Activated CD8-positive, alpha-beta memory T cell treated with anti-CD3 and anti-CD28 coated beads, Interleukin-2, amount 10 ng/mL, durations not matched to agents 7 days and 5 days (primary cell): ENCODE data around the gene GPR179. TPM values are rescaled to one million over a fixed set of nuclear protein-coding genes. Genes with fewer than 3 reads are reported as not detected.

Experiments used
- ATAC-seq: fragments of 150-1000 bp; cut with Tn5 transposase; one replicate; pipeline ENCODE4 v1.10.0; 2021; ENCODE audit warnings: moderate library complexity
- CTCF ChIA-PET: fragments of 350-600 bp; sonication (Branson Sonifier 250); formaldehyde crosslinking; loops from one replicate; lab custom pipeline; 2021; ENCODE audit warnings: antibody characterized with exemption; lab: Charles Lee
- DNase-seq: peaks from one replicate; pipeline ENCODE4 v3.0.0-alpha.2; 2020
- H3K27ac Mint-ChIP-seq: one replicate; pipeline ENCODE4 v1.8.0; 2021; ENCODE audit warnings: mild to moderate bottlenecking, mixed read lengths
- H3K27me3 Mint-ChIP-seq: one replicate; pipeline ENCODE4 v1.8.0; 2021; ENCODE audit warnings: mixed read lengths
- H3K36me3 Mint-ChIP-seq: one replicate; pipeline ENCODE4 v1.8.0; 2021; ENCODE audit warnings: mild to moderate bottlenecking, mixed read lengths
- H3K4me1 Mint-ChIP-seq: one replicate; pipeline ENCODE4 v1.8.0; 2021; ENCODE audit warnings: mixed read lengths
- H3K4me3 Mint-ChIP-seq: one replicate; pipeline ENCODE4 v1.8.0; 2021; ENCODE audit warnings: mild to moderate bottlenecking, moderate library complexity, mixed read lengths
- H3K9me3 Mint-ChIP-seq: one replicate; pipeline ENCODE4 v1.8.0; 2022; ENCODE audit warnings: low read depth, mixed read lengths
- total RNA-seq, 2 experiments: library from RNA; stranded (reverse); gene quantifications; one replicate each; pipeline ENCODE4 v1.2.3, GENCODE V29; 2021

GPR179 gene
- under 1 TPM in 1 of 2 experiments, not detected in 1; 0.02 TPM for total RNA-seq

GRCh38 chr17:38343608-38344419, at the start of gene GPR179:
Gene GPR179 (minus strand): TSS chr17:38343956. CDS start chr17:38343789, 167 bp downstream.
- Mint-ChIP-seq H3K27me3 (peaks cover 4% of the 10 kb centered on the region), H3K36me3 (no peaks in the 10 kb centered on the region), H3K27ac (no peak within 1 kb of the TSS), H3K9me3 (no peaks in the 10 kb centered on the region), H3K4me3 (no peak within 1 kb of the TSS), H3K4me1 (no peaks in the 10 kb centered on the region)
- CTCF ChIA-PET: interaction anchor here (0.8 to 17.4 kb wide), 2 partner anchors 12 to 71 kb away, joined by 3 to 334 read pairs; no protein-coding TSS in a partner anchor
- DNase-seq (no peak), ATAC-seq (no peak)

GRCh38 chr17:38379448-38379847, 35.7 kb upstream of the GPR179 start:
- no peak overlapping the region for H3K27ac Mint-ChIP-seq
- H3K4me3 Mint-ChIP-seq: no peak overlapping the region
- peaks cover 7% of the 10 kb centered on the region for H3K36me3 Mint-ChIP-seq
- CTCF ChIA-PET: interaction anchor here (1.1 to 3.5 kb wide), 3 partner anchors 30 to 288 kb away, joined by 3 to 13 read pairs (median 3); no protein-coding TSS in a partner anchor
- H3K9me3 Mint-ChIP-seq: no peaks in the 10 kb centered on the region
- ATAC-seq: no peak
- H3K27me3 Mint-ChIP-seq: no peaks in the 10 kb centered on the region
- no peaks in the 10 kb centered on the region for H3K4me1 Mint-ChIP-seq
- no peak for DNase-seq

GRCh38 chr17:38369124-38369886, 25.5 kb upstream of the GPR179 start:
- no peak overlapping the region for H3K27ac Mint-ChIP-seq
- H3K36me3 Mint-ChIP-seq: peaks cover 14% of the 10 kb centered on the region
- H3K4me1 Mint-ChIP-seq: peaks cover 3% of the 10 kb centered on the region
- DNase-seq (no peak), ATAC-seq (no peak)
- H3K27me3 Mint-ChIP-seq: no peaks in the 10 kb centered on the region
- H3K4me3 Mint-ChIP-seq: no peak overlapping the region
- CTCF ChIA-PET: interaction anchor here (2.0 kb wide), 1 partner anchor 20 kb away, joined by 6 read pairs; no protein-coding TSS in a partner anchor
- H3K9me3 Mint-ChIP-seq: no peaks in the 10 kb centered on the region

- CTCF ChIA-PET: interaction anchor here (2.4 kb wide), 1 partner anchor 10 kb away, joined by 8 read pairs; no protein-coding TSS in a partner anchor
- DNase-seq: no peak
- peaks cover 5% of the 10 kb centered on the region for H3K36me3 Mint-ChIP-seq
- H3K9me3 Mint-ChIP-seq: no peaks in the 10 kb centered on the region
- H3K27ac Mint-ChIP-seq: no peak overlapping the region
- peaks cover 3% of the 10 kb centered on the region for H3K4me1 Mint-ChIP-seq
- no peak overlapping the region for H3K4me3 Mint-ChIP-seq
- ATAC-seq: no peak
- no peaks in the 10 kb centered on the region for H3K27me3 Mint-ChIP-seq
These were observed 21.0 kb upstream of the GPR179 start for GRCh38 chr17:38364741-38365140.

- no peak for DNase-seq
- ATAC-seq: no peak
- Mint-ChIP-seq H3K4me3 (no peak overlapping the region), H3K36me3 (no peaks in the 10 kb centered on the region), H3K27ac (no peak overlapping the region), H3K9me3 (no peaks in the 10 kb centered on the region), H3K27me3 (no peaks in the 10 kb centered on the region), H3K4me1 (no peaks in the 10 kb centered on the region)
- CTCF ChIA-PET: no interaction called here
These were observed 19.3 kb upstream of the GPR179 start for GRCh38 chr17:38363016-38363415.

GRCh38 chr17:38361694-38362465, 18.1 kb upstream of the GPR179 start:
- no peak overlapping the region for H3K27ac Mint-ChIP-seq
- H3K36me3 Mint-ChIP-seq: no peaks in the 10 kb centered on the region
- H3K9me3 Mint-ChIP-seq: no peaks in the 10 kb centered on the region
- peaks cover under 1% of the 10 kb centered on the region for H3K4me1 Mint-ChIP-seq
- CTCF ChIA-PET: interaction anchor here (0.7 to 1.5 kb wide), 5 partner anchors 10 to 53 kb away, joined by 3 to 4 read pairs (median 3); partner anchors contain the start of gene SOCS7
- ATAC-seq: no peak
- H3K4me3 Mint-ChIP-seq: no peak overlapping the region
- H3K27me3 Mint-ChIP-seq: no peaks in the 10 kb centered on the region
- no peak for DNase-seq

GRCh38 chr17:38358586-38359513, 15.1 kb upstream of the GPR179 start:
- Mint-ChIP-seq H3K27me3 (no peaks in the 10 kb centered on the region), H3K27ac (no peak overlapping the region), H3K4me1 (peaks cover 19% of the 10 kb centered on the region), H3K36me3 (no peaks in the 10 kb centered on the region), H3K9me3 (no peaks in the 10 kb centered on the region), H3K4me3 (no peak overlapping the region)
- DNase-seq (no peak), ATAC-seq (no peak)
- CTCF ChIA-PET: interaction anchor here (4.1 to 17.4 kb wide), 2 partner anchors 9 to 56 kb away, joined by 21 to 334 read pairs; no protein-coding TSS in a partner anchor

- CTCF ChIA-PET: interaction anchor here (4.1 to 17.4 kb wide), 2 partner anchors 8 to 57 kb away, joined by 21 to 334 read pairs; no protein-coding TSS in a partner anchor
- Mint-ChIP-seq H3K4me3 (no peak overlapping the region), H3K9me3 (no peaks in the 10 kb centered on the region), H3K27ac (no peak overlapping the region), H3K4me1 (peaks cover 30% of the 10 kb centered on the region), H3K36me3 (no peaks in the 10 kb centered on the region), H3K27me3 (no peaks in the 10 kb centered on the region)
- no peak for DNase-seq
- no peak for ATAC-seq
These were observed 13.8 kb upstream of the GPR179 start for GRCh38 chr17:38357486-38358123.

- Mint-ChIP-seq H3K9me3 (no peaks in the 10 kb centered on the region), H3K27ac (no peak overlapping the region), H3K4me1 (peaks cover 35% of the 10 kb centered on the region), H3K27me3 (no peaks in the 10 kb centered on the region), H3K4me3 (no peak overlapping the region), H3K36me3 (no peaks in the 10 kb centered on the region)
- DNase-seq (no peak), ATAC-seq (no peak)
- CTCF ChIA-PET: interaction anchor here (1.2 to 17.4 kb wide), 8 partner anchors 11 to 251 kb away, joined by 3 to 334 read pairs (median 4); partner anchors contain the start of gene GPR179
These were observed 11.5 kb upstream of the GPR179 start for GRCh38 chr17:38355251-38355650.

- DNase-seq (no peak), ATAC-seq (no peak)
- no peaks in the 10 kb centered on the region for H3K9me3 Mint-ChIP-seq
- no peak overlapping the region for H3K4me3 Mint-ChIP-seq
- no peaks in the 10 kb centered on the region for H3K36me3 Mint-ChIP-seq
- no peaks in the 10 kb centered on the region for H3K27me3 Mint-ChIP-seq
- H3K4me1 Mint-ChIP-seq: peaks cover 36% of the 10 kb centered on the region
- no peak overlapping the region for H3K27ac Mint-ChIP-seq
- CTCF ChIA-PET: interaction anchor here (1.6 to 17.4 kb wide), 7 partner anchors 12 to 204 kb away, joined by 4 to 334 read pairs (median 4); no protein-coding TSS in a partner anchor
These were observed 10.7 kb upstream of the GPR179 start for GRCh38 chr17:38354466-38354865.

GRCh38 chr17:38353668-38354067, 9.9 kb upstream of the GPR179 start:
- Mint-ChIP-seq H3K4me1 (peaks cover 40% of the 10 kb centered on the region), H3K27ac (no peak overlapping the region), H3K27me3 (no peaks in the 10 kb centered on the region), H3K36me3 (no peaks in the 10 kb centered on the region), H3K9me3 (no peaks in the 10 kb centered on the region), H3K4me3 (peak overlapping the region; percentile 71)
- ATAC-seq (no peak), DNase-seq (no peak)
- CTCF ChIA-PET: interaction anchor here (1.6 to 17.4 kb wide), 7 partner anchors 12 to 204 kb away, joined by 4 to 334 read pairs (median 8); no protein-coding TSS in a partner anchor
